ENCODE measurements around the gene CPE. TPM values are rescaled to one million over a fixed set of nuclear protein-coding genes. Genes with fewer than 3 reads are reported as not detected.
A peak's percentile ranks its signal among the peaks of the same experiment; 100 is the strongest.

The CPE gene
- total and polyA plus RNA-seq, 2 experiments from 2014 or later: 53.9 to 77.9 TPM

GRCh38 chr4:165504184-165504583 lies 125.4 kb downstream of the CPE start:
- Histone ChIP-seq H4K20me1 (ENCODE audit: insufficient read depth) (no peaks in the 10 kb centered on the region), H3K9ac (no peak overlapping the region), H3K4me3 (no peak overlapping the region), H3K27ac (no peak overlapping the region), H2AFZ (no peak overlapping the region), H3F3A (ENCODE audit: insufficient read depth) (peaks cover 12% of the 10 kb centered on the region; the same call in 1 of the 2 replicates), H3K4me1 (ENCODE audit: insufficient read depth) (peaks cover 12% of the 10 kb centered on the region), H3K9me3 (ENCODE audit: low read depth) (no peaks in the 10 kb centered on the region), H3K27me3 (replicated peaks; ENCODE audit: insufficient read depth) (peaks cover 3% of the 10 kb centered on the region; the same call in 1 of the 2 replicates), H3K79me2 (ENCODE audit: insufficient read depth) (no peaks in the 10 kb centered on the region), H3K4me2 (ENCODE audit: unreplicated experiment) (no peak overlapping the region), H3K36me3 (ENCODE audit: low read depth) (no peaks in the 10 kb centered on the region), H3K9me2 (ENCODE audit: insufficient read depth) (no peaks in the 10 kb centered on the region)
- in situ Hi-C loops (cut with MboI): no loop called here
- TF ChIP-seq EZH2phosphoT487 (IDR thresholded peaks at IDR 0.05; ENCODE audit: insufficient read depth, low read depth): no peak
- DNase-seq: no peak
- WGBS, 2 experiments (ENCODE audit: low coverage in 1 of 2, low lambda C conversion rate in 2 of 2, missing lambda C conversion rate in 2 of 2): 42 to 53% methylated on average over 3 of the region's 3 CpGs

GRCh38 chr4:165505958-165506837 lies 127.4 kb downstream of the CPE start:
- Histone ChIP-seq H3K79me2 (ENCODE audit: insufficient read depth) (no peaks in the 10 kb centered on the region), H2AFZ (no peak overlapping the region), H3K9me3 (ENCODE audit: low read depth) (no peaks in the 10 kb centered on the region), H4K20me1 (ENCODE audit: insufficient read depth) (no peaks in the 10 kb centered on the region), H3K9me2 (ENCODE audit: insufficient read depth) (no peaks in the 10 kb centered on the region), H3K4me2 (ENCODE audit: unreplicated experiment) (peak overlapping the region; percentile 52), H3F3A (ENCODE audit: insufficient read depth) (peaks cover 12% of the 10 kb centered on the region; the same call in 1 of the 2 replicates), H3K27me3 (replicated peaks; ENCODE audit: insufficient read depth) (peaks cover 15% of the 10 kb centered on the region), H3K4me3 (no peak overlapping the region), H3K4me1 (ENCODE audit: insufficient read depth) (peaks cover 12% of the 10 kb centered on the region), H3K36me3 (ENCODE audit: low read depth) (no peaks in the 10 kb centered on the region), H3K27ac (peak overlapping the region; percentile 53), H3K9ac (no peak overlapping the region)
- in situ Hi-C loops (cut with MboI): no loop called here
- TF ChIP-seq EZH2phosphoT487 (IDR thresholded peaks at IDR 0.05; ENCODE audit: insufficient read depth, low read depth) (peak; percentile 72; the same call in 1 of the 2 replicates), EZH2 (IDR thresholded peaks at IDR 0.05; ENCODE audit: insufficient read depth, poor library complexity, severe bottlenecking) (no peak)
- peak; percentile 72 for DNase-seq
- WGBS, 2 experiments (ENCODE audit: low coverage in 1 of 2, low lambda C conversion rate in 2 of 2, missing lambda C conversion rate in 2 of 2): 24 to 33% methylated on average over 7 of the region's 7 CpGs

DNA sequence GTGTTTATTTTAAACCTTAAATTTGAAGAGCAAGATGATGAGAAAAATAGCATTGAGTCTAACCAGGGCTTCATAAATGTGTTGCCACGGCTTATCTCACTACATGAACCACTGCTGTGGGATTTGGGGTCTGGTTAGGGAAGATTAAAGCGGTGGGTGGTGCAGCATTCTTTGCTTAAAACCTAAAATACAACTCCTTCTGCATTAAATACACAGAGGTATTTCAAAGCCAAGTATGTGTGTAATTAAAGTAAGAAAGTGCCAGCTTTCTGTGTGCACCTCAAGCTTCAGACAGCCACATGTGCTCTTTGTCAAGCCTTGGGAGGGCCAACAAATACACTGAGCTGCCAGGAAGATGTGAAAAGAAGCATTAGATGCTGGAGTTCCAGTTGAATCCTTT lies 128.0 kb downstream of the CPE start:
- Histone ChIP-seq H4K20me1 (ENCODE audit: insufficient read depth) (no peaks in the 10 kb centered on the region), H3K9ac (no peak overlapping the region), H3K79me2 (ENCODE audit: insufficient read depth) (no peaks in the 10 kb centered on the region), H3K4me3 (no peak overlapping the region), H3K4me2 (ENCODE audit: unreplicated experiment) (peak overlapping the region; percentile 52), H3K27me3 (replicated peaks; ENCODE audit: insufficient read depth) (peaks cover 16% of the 10 kb centered on the region), H3F3A (ENCODE audit: insufficient read depth) (peaks cover 12% of the 10 kb centered on the region; the same call in 1 of the 2 replicates), H2AFZ (no peak overlapping the region), H3K36me3 (ENCODE audit: low read depth) (no peaks in the 10 kb centered on the region), H3K27ac (peak overlapping the region; percentile 30; the same call in 1 of the 2 replicates), H3K9me3 (ENCODE audit: low read depth) (no peaks in the 10 kb centered on the region), H3K4me1 (ENCODE audit: insufficient read depth) (peaks cover 12% of the 10 kb centered on the region), H3K9me2 (ENCODE audit: insufficient read depth) (no peaks in the 10 kb centered on the region)
- in situ Hi-C loops (cut with MboI): no loop called here
- peak; percentile 9 for DNase-seq
- 38 to 40% methylated on average over 2 of the region's 2 CpGs for WGBS, 2 experiments (ENCODE audit: low coverage in 1 of 2, low lambda C conversion rate in 2 of 2, missing lambda C conversion rate in 2 of 2)
- no peak for TF ChIP-seq EZH2 (IDR thresholded peaks at IDR 0.05; ENCODE audit: insufficient read depth, poor library complexity, severe bottlenecking)
- no peak for TF ChIP-seq EZH2phosphoT487 (IDR thresholded peaks at IDR 0.05; ENCODE audit: insufficient read depth, low read depth)

DNA sequence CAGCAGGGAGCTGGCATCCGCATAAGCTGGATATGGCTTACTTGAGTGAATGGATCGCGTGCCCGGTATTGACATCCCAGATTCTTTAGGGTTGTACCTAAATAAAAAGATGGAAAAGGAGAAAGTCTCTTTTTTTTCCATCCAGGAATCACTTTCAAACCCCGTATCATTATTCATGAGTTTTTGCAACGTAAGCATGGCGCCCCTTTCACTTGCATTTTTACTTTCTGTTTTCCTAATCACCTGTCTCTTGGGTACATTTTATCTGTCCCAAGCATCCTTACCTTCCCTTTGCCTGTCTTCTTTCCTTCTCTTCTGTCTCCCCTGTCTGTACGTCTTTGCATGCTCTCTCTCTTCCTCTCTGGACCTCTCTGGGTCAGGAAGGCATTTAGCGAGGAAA lies 128.6 kb downstream of the CPE start:
- Histone ChIP-seq H3K27me3 (replicated peaks; ENCODE audit: insufficient read depth) (peaks cover 16% of the 10 kb centered on the region), H3K4me2 (ENCODE audit: unreplicated experiment) (no peak overlapping the region), H3K9ac (no peak overlapping the region), H3K9me3 (ENCODE audit: low read depth) (no peaks in the 10 kb centered on the region), H3K4me3 (no peak overlapping the region), H3K79me2 (ENCODE audit: insufficient read depth) (no peaks in the 10 kb centered on the region), H3F3A (ENCODE audit: insufficient read depth) (peaks cover 12% of the 10 kb centered on the region; the same call in 1 of the 2 replicates), H3K9me2 (ENCODE audit: insufficient read depth) (no peaks in the 10 kb centered on the region), H3K36me3 (ENCODE audit: low read depth) (no peaks in the 10 kb centered on the region), H4K20me1 (ENCODE audit: insufficient read depth) (no peaks in the 10 kb centered on the region), H3K4me1 (ENCODE audit: insufficient read depth) (peaks cover 12% of the 10 kb centered on the region), H2AFZ (no peak overlapping the region), H3K27ac (no peak overlapping the region)
- DNase-seq: no peak
- in situ Hi-C loops (cut with MboI): no loop called here
- TF ChIP-seq EZH2 (IDR thresholded peaks at IDR 0.05; ENCODE audit: insufficient read depth, poor library complexity, severe bottlenecking) (no peak), EZH2phosphoT487 (IDR thresholded peaks at IDR 0.05; ENCODE audit: insufficient read depth, low read depth) (no peak)
- WGBS, 2 experiments (ENCODE audit: low coverage in 1 of 2, low lambda C conversion rate in 2 of 2, missing lambda C conversion rate in 2 of 2): 86 to 88% methylated on average over 9 of the region's 9 CpGs

Measured in GM23248 (cell line).